Cortex of kidney (tissue), 1 donor: Measurements from ENCODE around the gene POLD3.

Experiments
- DNase-seq: peaks from one replicate; lab custom pipeline; 2025; lab: John Stamatoyannopoulos, UW

POLD3 gene

GRCh38 chr11:74691755-74692154, 99.4 kb downstream of the POLD3 start:
- no peak for DNase-seq
